ENCODE data around the gene DNASE1L3.
"Not testable (repeated sequence)": the region's sequence is repeated elsewhere in the genome, so short reads cannot be mapped to it uniquely, and the experiment has no call there.

Gene DNASE1L3

DNA sequence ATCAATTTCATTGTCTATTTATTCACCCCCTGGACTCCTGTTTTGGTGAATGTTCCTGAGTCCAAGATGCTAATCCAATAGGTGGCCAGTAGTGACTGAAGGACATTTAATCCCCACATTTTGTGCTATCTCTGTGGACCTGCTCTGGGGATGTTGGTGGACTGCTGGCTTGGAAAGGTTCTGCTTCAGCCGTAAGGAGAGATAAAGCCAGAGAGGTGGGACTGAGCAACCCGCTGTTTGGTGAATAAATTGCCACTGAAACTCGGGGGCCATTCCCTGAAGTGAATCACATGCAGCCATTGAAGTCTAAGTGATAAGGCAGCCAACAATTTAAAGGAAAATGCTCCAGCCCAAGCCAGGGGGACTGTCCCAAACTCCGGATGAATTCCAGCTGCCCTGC lies 25.2 kb upstream of the DNASE1L3 start:
- DNase-seq, result no peak

DNA sequence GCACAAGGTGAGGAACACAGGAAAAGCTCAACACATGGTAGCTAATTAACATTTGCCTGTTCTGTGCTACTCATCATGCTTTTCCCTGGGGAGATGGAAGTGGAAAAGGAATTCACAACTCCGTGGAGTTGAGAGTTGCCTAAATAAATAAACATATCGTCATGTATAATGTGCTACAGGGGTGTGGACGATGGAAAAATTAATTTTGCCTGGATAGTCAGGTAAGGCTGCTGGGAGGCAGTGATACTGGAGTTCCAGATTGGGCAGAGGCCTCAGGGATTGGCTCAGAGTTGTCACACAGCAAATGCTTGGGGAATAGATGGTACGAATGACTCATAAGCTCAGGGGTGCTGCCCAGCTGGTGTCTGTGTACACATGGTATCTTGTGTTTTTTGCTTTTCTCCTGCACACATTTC lies 23.8 kb upstream of the DNASE1L3 start:
- DNase-seq, result no peak

DNA sequence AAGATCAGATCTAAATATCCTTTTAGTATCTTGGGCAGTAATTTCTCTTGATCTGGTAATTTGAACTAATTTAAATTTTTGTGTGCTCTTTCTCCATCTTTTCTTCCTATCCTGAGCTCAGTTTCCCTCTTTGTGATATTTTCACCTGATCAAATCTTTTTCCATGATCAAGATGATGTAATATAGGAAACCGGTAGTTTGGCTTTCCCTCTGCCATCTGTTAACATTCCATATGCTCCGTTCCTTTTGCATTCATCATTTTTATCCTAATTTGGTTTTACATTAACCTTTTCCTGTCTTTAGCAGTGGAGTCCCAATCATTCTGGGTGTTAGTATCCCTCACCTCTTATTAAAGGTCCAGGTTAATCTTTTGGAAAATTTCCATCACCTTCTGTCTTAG lies 20.9 kb upstream of the DNASE1L3 start:
- no peak for DNase-seq

DNA sequence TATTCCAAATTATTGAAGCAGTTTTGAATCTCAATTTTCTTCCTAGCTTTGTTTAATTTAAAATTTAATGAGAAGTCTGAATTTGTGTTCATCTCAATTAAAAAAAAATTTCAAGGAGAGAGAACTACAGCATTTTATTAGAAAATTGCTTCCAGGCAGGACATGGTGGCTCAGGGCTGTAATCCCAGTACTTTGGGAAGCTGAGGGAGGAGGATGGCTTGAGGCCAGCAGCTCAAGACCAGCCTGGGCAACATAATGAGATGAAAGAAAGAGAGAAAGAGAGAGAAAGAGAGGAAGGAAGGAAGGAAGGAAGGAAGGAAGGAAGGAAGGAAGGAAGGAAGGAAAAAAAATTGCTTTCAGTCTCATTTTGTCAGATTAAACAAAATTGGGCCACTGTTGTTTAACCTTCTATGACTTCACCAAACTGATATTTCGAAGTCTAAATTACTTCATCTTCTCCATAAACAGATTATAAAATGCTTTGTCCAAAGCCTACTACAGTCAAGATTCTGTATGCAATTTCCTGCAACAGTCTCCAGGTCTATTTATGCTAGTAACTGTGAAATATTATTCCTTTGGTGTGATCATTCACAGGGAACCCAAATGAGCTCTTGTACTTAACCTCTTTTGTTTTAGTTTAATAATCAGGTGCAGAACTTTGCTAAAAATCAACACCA lies 20.2 kb upstream of the DNASE1L3 start:
- DNase-seq, result no peak

DNA sequence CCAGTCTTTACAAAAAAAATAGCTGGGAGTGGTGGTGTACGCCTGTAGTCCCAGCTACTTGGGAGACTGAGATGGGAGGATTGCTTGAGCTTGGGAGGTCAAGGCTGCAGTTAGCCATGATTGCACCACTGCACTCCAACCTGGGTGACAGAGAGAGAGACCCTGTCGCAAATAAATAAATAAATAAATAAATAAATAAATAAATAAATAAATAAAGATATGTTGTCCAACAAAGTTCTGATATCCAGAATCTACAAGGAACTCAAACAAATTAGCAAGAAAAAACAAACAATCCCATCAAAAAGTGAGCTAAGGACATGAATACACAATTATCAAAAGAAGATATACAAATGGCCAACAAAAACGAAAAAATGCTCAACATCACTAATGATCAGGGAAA lies 17.2 kb upstream of the DNASE1L3 start:
- not testable (repeated sequence) for DNase-seq

DNA sequence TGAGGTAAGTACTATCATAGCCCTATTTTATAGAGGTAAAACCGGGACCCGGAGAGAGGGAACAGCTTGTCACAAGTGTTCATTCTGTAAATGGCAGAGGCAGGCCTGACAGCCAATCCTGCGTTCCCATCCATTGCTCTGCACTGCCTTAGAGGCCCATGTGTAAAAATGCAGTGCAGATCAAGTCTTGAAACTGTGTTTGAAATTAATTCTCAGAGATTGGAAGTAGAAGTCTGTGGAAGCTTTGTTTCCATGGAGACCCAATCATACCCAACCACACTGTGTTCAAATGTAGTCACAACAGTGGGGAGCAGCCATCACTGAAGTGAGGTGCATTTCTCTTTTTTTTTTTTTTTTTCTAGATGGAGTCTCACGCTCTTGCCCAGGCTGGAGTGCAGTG lies 13.1 kb upstream of the DNASE1L3 start:
- DNase-seq, result no peak

DNA sequence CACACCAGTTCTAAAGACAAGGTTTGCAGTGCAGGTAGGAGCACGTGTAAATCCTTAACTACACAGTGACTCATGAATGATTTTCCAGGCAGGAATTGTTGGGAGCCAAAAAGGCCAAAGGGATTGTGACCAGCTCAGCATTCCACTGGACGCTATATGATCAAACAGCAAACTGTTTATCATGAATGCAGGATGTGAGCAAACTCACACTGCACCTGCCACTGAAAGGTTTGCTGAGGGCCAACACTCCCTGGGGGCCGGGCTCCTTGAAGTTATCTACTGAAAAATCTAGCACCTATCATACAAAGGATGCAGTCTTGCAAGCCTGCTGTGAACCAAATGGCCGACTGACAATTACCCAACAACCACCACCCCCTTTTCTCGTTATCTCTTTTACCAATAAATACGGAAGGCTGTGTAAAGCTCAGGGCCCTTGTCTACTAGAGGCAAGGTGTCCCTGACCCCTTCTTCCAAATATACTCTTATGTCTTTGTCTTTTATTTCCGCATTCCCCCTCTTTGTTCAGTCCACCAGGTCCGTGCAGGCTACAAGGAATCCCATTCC lies 11.5 kb upstream of the DNASE1L3 start:
- DNase-seq, result no peak

DNA sequence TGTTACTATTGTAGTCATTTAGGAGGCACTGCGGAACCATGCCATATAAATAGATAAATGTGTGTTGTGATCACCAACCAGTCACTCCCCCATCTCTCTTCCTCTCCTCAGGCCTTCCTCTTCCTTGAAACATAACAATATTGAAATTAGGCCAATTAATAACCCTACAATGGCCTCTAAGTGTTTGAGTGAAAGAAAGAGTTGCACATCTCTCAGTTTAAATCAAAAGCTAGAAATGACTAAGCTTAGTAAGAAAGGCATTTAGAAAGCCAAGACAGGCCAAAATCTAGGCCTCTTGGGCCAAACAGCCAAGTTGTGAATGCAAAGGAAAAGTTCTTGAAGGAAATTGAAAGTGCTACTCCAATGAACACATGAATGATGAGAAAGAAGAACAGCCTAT lies 8.1 kb upstream of the DNASE1L3 start:
- DNase-seq, result no peak

DNA sequence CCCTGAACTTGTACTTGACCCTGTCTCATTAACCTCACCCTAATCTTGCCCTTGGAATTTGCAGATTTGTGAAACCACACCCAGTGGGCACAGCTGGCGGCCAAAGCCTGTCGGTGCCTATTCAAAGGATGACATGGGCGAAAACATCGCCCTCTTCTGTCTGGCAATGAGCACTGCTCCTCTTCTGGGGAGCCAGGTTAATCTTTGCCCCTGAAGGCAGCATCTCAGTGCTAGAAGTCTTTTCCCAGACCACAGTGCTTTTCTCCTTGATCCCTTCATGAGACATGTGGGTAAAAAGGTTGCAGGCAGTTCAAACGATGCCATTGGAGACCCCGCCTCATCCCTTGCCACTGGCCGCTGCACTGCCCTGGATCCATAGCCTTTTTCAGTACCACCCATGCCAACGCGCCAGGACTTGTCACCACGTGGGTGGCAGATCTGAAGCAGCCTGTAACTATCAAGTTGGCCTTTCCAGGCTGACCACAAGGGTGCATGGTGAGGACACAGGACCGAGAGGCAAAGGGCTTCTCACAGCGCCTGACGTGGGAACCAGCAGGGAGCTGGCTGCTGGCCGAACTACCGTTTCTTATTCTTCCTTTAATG lies 6.5 kb upstream of the DNASE1L3 start:
- peak; percentile 66 for DNase-seq

DNA sequence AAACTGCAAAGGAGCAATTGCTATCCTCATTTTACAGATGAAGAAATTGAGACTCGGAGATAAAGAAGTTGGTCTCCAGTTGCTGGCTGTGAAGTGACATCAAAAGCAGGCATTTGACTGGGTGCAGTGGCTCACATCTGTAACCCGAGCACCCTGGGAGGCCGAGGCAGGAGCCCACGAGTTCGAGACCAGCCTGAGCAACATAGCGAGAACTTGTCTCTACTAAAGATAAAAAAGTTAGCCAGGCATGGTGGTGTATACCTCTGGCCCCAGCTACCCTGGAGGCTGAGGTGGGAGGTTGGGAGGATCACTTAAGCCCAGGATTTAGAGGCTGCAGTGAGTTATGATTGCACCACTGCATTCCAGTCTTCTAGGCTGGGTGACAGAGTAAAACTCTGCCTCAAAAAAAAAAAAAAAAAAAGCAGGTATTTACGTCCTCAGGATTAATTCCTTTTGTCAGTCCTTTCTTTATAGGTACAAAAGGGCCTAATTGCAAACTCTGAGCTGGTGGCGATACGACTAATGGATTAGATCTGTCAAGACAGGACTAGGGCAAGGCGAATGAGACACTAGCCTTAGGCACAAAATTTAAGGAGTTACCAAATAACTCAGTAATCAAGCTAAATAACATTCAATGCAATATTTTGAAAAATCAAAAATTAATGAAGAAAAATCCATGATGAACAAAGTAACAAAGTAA lies 5.9 kb upstream of the DNASE1L3 start:
- no peak for DNase-seq

DNA sequence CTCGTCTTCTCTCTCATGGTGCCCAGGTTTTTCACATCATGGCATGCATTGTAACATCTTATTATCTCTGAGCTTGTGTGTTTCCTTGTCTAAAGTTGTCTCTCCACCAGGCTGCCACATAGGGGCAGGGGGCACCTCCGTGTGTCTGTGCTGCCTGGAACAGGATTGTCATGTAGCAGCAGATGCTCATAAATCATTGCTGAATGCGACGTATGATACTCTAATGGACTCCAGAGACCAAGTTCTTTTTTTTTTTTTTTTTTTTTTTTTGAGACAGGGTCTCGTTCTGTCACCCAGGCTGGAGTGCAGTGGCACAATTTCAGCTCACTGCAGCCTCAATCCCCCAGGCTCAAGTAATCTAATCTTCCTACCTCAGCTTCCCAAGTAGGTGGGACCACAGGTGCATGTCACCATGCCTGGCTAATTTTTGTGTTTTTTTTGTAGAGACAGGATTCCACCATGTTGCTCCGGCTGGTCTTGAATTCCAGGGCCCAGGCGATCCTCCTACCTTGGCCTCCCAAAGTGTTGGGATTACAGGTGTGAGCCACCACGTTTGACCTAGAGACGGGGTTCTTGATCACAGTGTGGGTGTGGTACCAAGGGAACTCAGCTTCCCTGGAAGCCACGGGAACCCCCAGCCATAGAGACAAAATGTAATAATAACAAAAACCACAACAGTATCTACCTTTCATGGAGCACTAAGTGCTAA lies 4.7 kb upstream of the DNASE1L3 start:
- DNase-seq, result no peak

DNA sequence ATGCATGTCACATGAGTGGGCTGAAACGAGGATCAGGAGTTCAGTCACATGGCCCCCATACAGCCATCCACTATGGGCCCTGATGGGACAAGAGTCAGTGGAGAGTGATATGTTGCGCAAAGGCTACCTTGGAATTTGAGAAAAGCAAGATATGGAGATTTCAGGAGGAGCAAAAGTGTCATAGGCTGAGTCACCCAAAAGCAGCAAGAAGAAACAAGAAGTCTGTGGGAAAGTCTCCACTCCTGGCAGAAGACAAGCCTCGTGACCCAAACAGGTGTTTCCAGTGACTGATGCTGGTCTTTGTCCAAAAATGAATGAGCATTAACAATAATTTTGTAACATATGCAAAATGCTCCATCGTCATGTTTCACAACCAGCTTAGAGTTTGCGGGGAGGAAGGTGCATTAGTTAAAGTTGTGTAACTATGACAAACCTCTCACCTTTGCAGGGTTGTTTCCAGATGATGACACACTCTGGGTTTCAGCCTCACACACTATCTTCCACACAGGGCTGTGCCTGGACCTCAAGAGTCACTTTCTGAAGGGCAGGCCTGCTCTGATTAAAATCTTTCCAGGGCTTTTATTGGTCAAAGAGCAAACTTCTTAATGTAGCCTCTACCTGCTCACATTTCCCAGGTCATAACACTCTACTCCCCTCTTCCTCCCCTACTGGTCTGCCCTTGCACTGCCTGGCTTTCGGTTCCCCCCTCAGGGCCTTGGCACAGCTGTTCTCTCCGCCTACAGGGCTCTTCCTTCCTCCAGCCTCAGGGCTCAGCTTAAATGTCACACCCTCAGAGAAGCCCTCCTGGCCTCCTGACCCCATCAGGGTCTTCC lies 3.9 kb upstream of the DNASE1L3 start:
- no peak for DNase-seq

DNA sequence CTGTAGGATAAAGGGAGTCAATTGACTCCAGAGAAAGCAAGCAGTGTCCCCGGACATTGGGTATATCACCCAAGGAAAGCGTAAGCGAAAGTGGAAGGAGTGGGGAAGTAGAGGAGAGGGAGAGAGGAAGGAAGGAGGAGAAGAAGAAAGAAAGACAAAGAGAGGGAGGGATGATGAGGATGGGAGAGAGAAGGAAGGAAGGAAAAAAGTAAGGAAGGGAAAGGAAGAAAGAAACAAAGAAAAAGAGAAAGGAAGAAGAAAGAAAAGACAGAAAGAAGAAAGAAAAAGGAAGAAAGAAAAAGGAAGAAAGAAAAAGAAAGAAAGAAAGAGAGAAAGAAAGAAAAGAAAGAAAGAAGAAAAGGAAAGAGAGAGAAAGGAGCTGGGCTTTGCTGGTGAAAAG lies 839 bp downstream of the DNASE1L3 start:
- DNase-seq, result no peak

DNA sequence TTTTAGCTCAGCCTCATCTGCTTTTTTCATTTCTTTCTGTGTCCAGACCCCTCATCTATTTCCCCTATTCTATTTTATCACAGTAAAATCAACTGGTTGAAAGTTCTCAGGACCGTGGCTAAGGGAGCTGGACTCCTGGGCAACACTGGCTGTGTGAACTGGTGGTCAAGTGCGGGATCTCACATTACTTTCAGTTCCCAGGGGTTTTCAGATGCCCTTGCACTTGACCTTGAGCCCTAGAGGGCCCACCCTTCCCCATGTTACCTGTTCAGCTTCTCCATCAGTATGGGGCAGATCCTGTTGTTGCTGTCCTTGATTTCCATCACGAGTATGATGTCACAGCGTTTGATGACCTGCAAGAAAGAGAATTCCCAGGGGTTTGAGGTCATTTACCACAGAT lies 2.8 kb downstream of the DNASE1L3 start:
- DNase-seq, result no peak

DNA sequence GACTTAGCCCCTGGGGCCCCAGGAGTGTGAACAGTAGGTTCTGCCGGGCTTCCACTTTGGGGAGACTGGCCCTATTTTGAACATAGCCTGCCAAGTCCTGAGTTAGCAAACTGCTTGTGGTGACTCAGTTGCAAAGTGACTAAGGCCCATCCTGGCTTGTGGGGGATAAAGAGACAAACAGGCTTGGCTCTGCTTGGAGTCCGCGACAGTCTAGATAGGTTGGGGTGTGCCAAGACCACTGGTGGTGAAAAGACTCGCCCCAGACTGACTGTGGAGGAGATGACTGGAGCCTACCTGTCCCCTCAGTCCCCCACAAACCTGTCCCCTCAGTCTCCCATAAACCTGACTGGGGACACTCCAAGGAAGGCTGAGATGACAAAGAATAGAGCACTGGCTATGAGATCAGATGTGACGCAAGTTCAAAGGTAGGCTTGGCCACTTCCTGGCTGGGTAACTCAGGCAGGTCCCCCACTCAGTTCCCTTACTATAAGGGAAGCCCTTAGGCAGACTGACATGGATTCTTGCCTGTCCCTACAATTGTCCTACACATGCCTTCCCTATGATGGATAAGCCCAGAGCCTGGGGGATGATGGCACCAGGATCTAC lies 4.3 kb downstream of the DNASE1L3 start:
- DNase-seq, result no peak

DNA sequence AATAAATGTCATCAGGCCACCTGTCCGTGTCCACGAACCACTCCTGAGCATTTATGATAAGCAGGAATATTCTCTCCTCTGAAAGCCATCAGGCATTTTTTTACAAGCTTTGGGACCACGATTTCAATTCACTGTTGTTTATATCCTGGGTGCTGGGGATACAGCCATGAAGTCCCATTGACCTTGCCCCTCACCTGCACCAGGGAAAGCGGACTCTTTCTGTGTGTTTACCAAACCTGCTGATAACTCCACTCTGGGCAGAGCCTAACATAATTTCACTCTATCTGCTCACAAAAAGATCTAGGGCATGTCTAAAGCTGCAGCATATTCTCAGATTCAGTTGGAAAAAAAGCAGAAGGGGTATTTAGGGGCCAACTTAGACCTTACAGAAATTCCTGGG lies 4.8 kb downstream of the DNASE1L3 start:
- DNase-seq, result no peak

DNA sequence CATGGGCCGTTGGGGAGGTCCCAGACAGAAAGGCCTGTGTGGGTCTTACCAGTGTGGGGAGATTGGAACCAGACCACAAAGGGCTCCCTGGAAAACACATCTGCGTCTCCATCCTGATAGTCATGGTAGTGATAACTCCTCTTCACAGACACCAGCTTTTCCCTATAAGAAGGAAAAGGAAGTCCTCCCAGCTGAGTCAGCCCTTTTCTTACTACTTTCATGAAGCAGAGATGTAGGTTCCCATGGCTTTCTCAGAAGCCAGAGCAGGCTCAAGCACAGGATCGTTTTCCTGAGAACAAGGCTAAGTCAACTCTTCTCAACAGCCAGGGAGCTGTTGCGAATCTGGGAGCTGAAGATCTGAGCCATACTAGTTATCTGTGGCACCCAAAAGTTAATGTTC lies 6.1 kb downstream of the DNASE1L3 start:
- no peak for DNase-seq

DNA sequence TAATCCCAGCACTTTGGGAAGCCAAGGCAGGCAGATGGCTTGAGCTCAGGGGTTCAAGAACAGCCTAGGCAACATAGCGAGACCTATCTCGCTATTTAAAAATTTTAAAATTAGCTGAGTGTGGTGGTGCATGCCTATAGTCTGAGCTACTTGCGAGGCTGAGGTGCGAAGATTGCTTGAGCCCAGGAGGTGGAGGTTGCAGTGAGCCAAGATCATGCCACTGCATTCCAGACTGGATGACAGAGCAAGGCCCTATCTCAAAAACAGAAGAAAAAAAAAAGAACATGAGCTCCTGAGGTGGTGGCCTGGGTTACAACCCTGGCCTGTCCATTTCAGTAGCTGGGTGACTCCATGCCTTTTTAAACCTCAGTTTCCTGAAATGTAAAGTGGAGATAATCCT lies 7.2 kb downstream of the DNASE1L3 start:
- DNase-seq, result no peak

DNA sequence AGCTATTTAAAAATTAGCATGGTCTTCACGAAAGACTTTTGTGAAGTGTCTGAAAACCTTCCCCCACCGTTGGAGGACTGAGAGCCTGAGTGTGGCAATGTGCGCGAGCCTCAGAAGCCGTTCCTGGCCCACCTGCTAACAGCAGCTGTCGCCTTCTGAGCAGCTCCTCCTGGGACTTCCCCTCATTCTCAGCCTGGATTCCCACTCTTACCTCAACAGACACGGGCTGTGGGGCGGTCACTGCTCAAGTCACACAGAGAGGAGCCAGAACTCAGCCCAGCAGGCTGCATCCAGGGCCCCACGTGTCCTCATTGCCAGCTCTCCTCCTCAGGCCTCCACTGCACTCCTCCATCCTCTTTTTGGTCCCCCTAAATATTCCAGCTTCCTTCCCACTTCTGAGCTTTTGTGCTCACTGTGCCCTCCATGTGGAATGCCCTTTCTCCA lies 7.8 kb downstream of the DNASE1L3 start:
- DNase-seq, result no peak

DNA sequence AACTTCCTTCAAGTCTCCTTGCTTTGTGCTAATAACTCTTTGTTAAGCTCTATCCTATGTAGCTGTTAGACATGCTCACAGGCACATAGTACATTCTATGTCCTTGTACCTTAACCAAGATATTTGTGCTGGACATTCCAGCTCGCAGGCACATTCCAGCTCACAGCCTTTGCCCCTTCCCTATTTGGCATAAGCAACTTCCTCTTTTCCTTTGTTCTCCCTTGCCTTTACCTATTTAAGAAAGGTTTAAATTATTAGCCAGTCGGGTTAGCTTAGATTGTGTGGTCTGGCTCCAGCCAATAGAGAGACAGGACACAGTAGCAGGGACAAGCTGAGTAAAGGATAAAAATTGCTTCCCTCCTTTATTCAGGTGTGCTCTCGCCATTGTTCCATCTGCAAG lies 9.3 kb downstream of the DNASE1L3 start:
- DNase-seq, result not testable (repeated sequence)

DNA sequence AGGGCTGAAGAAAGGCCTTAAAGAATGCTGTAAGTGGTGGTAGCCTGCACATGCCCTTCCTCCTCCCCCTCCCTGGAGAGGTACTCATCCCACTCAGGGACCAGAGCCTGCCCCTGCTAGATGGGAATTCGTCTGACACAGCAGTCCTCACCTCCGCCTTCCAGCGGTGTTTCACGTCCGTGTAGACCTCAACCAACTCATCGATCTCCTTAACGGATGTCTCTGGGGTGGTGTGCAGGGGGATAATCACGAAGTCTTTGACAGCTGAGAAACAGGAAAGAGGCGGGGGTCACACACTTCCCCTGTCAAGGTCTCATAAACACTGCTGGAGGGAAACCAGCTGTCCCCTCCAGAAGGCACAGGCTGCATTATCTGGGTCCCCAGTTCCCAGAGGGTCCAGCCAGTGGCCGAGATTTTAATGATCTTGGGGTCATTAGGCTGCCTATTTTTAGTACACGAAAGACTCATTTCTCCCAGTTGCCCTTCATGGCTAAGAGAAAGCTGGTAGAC lies 9.9 kb downstream of the DNASE1L3 start:
- no peak for DNase-seq
